GM18526 (cell line): ENCODE measurements around the gene MFSD6.

Experiments used
- POLR2A ChIP-seq: IDR thresholded peaks from 3 replicates; pipeline ENCODE4 v1.6.1; 2011; ENCODE audit not compliant: insufficient read length; ENCODE audit errors: extremely low read depth

MFSD6 gene

DNA sequence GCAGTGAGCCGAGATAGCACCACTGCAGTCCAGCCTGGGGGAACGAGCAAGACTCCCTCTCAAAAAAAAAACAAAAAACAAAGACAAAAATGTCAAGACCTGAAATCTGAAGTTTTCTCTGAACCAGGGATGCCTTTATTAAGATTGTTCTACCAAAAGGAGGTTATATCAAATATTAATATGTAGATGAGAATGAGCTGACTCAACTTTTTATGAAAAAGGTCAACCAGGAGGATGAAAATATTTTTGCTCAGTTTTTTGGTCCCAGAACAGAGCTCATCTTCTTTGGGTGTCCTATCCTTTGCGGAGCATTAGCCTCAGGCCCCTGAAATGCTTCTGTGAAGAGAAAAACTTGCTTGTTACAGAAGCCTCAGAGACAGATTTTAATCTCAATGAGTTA is 82.3 kb downstream of the MFSD6 start:
- TF ChIP-seq POLR2A, result no peak

DNA sequence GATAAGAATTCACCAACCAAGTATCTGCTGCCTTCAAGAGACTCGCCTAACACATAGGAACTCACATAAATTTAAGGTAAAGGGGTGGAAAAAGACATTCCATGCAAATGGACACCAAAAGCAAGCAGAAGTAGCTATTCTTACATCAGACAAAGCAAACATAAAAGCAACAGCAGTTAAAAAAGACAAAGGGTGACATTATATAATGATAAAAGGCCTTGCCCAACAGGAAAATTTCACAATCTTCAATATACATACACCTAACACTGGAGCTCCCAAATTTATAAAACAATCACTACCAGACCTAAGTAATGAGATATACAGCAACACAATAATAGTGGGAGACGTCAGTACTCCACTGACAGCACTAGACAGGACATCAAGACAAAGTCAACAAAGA is 84.9 kb downstream of the MFSD6 start:
- no peak for TF ChIP-seq POLR2A

DNA sequence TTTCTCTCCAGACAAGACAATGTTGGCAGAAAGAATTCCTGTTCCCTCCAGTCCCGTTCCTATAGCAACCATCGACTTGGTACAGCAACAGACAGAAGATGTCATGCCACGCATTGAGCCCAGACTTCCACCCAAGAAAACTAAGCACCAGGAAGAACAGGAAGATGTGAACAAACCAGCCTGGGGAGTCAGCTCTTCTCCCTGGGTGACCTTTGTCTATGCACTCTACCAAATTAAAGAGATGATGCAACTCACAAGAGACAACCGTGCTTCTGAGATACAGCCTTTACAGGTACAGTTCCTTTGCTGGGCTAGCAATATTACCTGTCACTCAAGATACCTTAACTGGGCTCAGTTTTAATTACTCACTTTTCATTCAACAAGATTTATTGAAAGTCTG is 89.3 kb downstream of the MFSD6 start:
- TF ChIP-seq POLR2A, result no peak

DNA sequence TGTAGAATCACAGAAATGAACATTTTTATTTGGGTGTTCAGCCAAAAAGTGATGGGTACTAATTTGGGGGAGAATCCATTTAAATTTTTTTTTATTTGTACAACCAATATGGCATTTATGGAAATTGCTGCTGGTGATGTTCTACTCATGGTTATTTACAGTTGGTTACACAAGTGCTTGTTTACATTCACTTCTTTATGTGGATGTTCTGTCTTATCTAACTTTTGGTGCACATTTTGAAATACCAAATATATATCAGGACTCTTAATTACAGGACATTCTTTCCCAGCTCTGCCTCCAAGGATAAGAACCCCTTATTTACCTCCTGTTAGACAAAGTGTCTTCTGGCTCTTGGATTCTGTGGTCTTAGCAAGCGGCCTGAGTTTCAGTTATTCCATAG is 91.1 kb downstream of the MFSD6 start:
- TF ChIP-seq POLR2A, result no peak

DNA sequence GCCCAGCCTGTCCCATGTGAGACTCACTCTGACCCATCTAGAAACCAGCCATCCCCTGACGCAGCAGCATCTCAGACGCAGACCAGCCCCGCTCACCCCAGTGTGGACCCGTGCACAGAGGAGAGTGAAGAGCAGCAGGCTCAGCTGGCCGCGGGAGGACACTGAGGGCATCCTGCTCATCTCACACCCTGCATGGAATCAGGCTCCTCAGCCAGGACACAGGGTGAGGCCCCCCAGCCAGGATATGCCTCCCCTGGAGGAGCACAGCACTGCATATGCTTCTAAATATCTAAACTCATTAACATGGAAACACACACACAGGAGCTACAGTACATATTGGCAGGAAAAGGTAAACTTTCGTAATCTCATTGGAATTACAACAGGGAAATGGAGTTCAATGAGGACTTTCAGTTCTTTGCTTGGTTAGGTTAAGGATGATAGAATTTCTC is 91.9 kb downstream of the MFSD6 start:
- TF ChIP-seq POLR2A, result no peak

DNA sequence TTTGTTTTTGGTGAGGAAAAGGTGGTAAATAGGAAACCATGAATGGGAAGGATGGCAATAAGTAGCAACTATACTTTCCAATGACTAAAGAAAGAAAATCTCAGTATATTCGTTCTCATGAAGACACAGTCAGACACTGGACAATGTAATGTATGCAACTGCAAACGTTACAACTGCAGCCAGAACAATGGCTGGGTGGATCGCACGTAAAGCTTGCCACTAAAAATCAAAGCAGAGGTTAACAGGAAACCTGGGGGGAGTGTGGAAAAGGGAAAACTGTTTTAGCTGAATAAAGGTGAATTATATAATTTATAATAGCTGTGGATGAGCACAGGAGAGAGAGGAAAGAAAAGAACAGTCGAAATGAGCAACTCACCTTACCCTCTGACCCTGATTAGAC is 93.1 kb downstream of the MFSD6 start:
- TF ChIP-seq POLR2A, result no peak

DNA sequence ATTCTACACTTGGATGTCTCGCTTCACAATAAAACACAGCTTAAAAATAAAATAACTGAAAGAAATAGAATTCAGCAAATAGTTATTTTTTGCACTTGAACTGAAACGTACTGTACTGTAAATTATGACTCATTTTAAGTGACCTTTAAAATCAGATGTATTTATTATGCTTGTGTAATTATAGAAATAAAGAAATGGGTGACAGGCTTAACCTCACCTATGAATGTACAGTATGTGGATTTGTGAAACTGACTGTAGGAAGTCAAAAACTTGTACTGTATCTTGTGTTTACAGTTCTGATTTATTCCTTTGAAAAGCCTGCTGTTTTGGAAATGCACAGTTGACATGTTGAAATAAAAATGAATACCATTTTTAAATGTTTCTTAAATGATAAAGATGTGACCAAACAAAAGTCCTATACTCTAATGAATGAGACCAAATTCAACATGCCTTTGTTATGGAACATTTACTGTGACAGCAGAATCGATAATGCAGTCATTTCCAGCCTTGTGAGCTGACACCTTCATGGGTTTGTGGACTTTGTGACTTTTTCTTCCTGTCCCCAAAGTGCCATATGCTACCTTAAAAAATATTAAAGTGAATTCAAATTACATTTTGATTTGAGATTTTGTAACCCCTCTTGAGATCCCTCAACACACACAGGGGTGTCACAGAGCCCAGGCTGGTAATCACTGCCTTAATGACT is 93.7 kb downstream of the MFSD6 start:
- no peak for TF ChIP-seq POLR2A

DNA sequence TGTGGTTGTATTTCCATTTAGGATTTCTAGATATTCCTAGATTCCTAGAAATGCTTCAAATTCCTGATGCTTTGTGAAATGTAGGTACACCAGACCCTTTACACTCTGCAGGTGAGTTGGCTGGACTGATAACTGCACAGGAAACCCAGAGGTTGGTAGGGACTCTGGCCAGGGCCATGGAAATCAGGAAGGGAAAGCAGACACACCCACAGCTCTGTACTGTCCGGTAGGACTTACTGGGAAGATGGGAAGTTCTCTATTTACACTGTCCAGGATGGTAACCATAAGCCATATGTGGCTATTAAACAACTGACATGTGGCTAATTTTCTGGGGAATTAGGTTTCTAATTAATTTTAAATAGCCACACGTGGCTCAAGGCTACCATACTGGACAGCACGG is 94.9 kb downstream of the MFSD6 start:
- TF ChIP-seq POLR2A, result no peak

DNA sequence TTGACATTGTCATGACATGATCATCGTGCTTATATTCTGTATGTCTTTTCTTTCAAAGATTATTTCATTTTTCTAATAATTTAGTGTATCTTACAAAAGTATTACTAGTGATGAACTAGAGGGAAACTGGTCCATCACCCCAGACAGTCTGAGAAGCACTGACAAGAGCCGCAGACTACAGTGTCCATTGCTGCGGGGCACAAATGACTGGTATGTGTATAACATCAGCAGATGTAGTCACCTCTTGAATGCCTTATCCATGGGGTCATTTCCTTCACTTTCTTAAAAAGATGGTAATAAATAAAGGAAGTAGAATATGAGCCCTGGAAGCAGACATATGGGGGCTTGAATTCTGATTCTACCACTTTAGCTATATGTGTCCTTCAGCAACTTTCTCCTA is 96.8 kb downstream of the MFSD6 start:
- no peak for TF ChIP-seq POLR2A

DNA sequence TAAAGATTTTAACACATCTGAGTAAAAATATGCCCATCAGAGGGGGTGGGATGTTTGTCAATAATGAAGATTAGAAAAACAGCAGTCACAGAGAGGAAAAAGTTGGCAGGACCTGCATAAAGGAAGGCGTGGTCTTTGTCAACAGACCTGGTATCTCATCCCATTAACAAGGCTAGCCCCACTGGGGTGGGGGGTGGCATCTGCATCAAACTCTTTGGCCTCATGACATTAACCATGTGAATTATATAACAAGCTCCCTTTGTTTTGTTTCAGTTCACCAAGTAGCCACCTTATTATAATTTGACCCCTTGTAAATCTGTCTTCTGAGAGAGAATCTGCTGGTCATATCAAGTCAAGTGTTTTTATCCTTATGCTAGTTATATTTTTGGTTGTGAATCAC is 97.5 kb downstream of the MFSD6 start:
- TF ChIP-seq POLR2A, result no peak

DNA sequence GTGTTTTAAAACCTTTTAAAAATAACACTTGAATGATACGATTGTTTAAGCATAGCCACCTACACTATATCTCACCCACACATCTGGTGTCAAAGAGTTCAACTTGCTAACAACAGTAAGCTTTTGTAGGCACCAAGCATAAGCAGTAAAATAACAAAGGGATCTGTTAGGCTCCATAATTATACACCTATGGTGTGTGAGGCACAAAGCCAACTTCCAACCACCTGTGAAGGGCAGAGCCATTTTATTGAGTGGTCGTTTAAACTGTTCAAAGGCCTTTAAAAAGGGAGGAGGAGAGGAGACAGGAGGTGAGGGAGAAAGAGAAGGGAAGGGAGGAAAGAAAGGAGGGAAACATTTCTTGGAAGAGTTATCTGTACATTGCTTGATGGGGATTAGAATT is 98.5 kb downstream of the MFSD6 start:
- TF ChIP-seq POLR2A, result no peak

DNA sequence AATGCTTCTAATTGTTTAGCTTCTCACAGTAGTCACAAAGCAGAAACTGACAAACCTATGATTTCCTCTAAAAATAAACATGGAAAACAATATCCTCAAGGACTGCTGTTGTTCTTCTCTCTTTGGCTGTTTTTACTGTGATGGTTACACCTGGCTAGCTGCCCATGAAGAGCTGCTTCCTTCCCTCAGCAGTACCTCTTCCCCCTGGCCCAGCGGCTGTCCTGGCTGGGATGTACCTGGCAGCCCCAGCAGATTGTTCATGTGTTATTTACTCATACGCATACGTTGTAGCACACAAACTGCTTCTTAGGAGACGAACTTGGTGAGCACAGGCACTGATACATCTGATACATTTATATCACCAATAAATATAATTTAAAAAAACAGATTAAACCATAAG is 99.0 kb downstream of the MFSD6 start:
- TF ChIP-seq POLR2A, result no peak

DNA sequence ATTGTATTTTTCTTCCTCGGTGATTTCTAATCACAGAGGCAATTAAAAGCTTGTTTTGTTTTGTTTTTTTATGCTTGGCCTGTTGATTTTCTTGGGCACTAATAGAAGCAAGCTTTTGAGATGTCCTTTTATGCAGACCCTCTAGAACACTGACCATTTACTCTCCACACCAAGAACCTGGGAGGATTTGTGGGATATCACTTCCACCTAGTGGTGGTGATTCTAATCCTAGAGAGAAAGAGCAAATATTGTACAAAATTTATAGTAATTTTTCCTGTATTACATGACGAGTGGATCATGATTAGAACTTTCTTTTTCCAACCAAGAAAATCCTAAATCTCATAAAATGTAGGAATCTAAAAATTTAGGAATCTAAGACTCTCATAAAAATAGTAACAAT is 102.9 kb downstream of the MFSD6 start:
- TF ChIP-seq POLR2A, result no peak

DNA sequence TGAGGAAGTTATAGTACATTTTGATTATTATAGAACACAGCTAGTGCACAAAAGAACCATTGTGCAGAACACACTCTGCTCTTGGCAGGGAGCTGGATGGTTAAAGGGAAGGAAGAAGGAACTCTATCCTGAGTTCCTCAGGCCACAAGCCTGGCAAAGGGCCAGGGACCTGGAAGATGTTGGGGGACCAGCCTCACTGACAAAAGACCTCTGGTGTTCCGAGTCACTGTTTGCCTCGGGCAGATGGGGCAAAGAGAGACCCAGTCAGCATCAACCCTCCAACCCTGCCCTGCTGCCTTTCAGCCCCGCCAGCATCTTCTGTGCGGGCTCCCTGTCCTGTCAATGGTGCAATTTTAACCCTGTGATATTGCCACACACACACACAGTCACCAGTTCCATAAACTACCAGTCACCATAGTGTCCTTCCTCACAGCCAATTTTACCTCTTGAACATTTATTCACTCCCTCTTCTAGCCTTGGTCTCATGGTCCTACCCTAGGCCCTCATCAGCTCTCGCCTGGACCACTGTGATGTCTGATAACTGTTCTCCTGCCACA is 104.5 kb downstream of the MFSD6 start:
- no peak for TF ChIP-seq POLR2A

DNA sequence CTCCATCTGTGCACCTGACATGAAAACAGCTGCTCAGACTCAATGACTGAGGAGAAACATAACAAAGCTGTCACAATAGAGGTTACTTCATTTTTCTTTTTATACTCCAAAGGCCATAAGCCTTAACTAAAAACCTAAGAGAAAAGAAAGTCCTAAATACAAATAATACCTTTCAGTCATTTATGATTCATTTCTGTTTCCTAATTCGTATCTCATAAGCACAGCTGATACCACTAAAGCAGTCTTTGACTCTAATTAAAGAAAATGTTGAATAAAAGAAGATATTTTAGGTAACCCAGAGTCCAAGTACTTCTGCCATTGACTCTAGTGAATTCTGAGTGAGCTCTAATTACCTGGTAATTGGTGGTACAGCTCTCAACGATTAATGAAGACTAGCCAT is 105.7 kb downstream of the MFSD6 start:
- TF ChIP-seq POLR2A, result no peak

DNA sequence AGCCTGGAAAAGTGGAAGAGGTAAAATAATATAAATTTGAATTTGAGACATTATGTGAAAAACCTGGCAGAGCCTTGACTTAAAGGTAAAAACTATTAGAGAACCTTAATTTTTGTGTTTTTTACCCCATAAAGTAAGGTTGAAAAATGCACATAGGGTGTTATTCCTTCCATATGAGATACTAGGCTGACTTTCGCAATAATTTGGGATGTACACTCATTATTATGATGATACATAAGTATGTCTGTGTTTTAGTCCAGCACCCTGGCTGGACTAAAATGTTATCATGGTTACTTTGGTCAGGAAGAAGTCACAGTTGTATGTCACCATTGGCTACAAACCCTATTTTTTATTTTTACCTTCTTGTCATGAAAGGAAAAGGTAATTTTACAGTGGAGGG is 106.5 kb downstream of the MFSD6 start:
- TF ChIP-seq POLR2A, result no peak

DNA sequence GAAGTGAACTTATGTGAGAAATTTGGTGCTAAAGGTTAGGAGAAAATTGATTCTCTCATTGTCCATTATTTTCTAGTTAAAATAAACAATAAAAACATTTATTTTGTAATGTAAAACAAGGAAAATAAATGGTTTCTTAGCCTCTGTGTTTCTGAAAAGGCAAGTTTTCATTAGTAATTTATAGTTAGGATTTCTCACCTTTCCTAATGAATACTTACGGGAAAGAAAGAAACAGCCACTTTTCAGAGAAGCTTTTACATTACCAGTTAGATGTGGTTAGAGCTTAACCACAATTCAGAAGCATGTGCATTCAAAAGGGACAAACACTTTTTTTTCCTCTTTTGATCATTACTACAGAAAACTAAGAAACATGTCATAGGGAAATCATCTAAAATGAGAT is 107.5 kb downstream of the MFSD6 start:
- no peak for TF ChIP-seq POLR2A
